CD4-positive, CD25-positive, alpha-beta regulatory T cell (primary cell): ENCODE results near the gene GABRG3. TPM values are rescaled to one million over a fixed set of nuclear protein-coding genes. Genes with fewer than 3 reads are reported as not detected.

ENCODE experiments used
- ATAC-seq, 2 donors: fragments of 150-1000 bp; cut with Tn5 transposase; one replicate each; pipeline ENCODE4 v1.10.0; 2021; ENCODE audit warnings: low read depth in 2 of 2, moderate number of reproducible peaks in 2 of 2, moderate library complexity in 1 of 2
- DNase-seq, 3 donors: peaks; one replicate each; pipeline versions ENCODE4 v3.0.0 to v3.0.0-alpha.2; 2012 to 2022; ENCODE audit warnings: mixed read lengths in 1 of 3
- H3K27ac ChIP-seq: one replicate; pipeline ENCODE4 v1.7.0; 2013; ENCODE audit warnings: mild to moderate bottlenecking, low read length; ENCODE audit not compliant: insufficient read depth, poor library complexity, severe bottlenecking
- H3K27me3 ChIP-seq: one replicate; pipeline ENCODE4 v1.7.0; 2013; ENCODE audit warnings: low read length; ENCODE audit not compliant: control insufficient read depth, insufficient read depth
- H3K36me3 ChIP-seq: one replicate; pipeline ENCODE4 v1.7.0; 2013; ENCODE audit warnings: mild to moderate bottlenecking, low read length, moderate library complexity; ENCODE audit not compliant: control insufficient read depth, insufficient read depth
- H3K4me1 ChIP-seq: 2 replicates; pipeline ENCODE4 v1.7.0; 2013; ENCODE audit warnings: mild to moderate bottlenecking, low read length; ENCODE audit not compliant: insufficient read depth, control insufficient read depth, poor library complexity, severe bottlenecking
- H3K4me3 ChIP-seq: one replicate; pipeline ENCODE4 v1.7.0; 2013; ENCODE audit warnings: low read depth, mild to moderate bottlenecking, low read length, moderate library complexity
- H3K9me3 ChIP-seq, 2 experiments: 1 replicate in 1 of 2; 2 replicates in 1 of 2; pipeline ENCODE4 v1.7.0; 2013; ENCODE audit warnings: low read length in 2 of 2, mild to moderate bottlenecking in 1 of 2, moderate library complexity in 1 of 2; ENCODE audit not compliant: control insufficient read depth in 2 of 2
- H3K27ac Mint-ChIP-seq, 3 donors: one replicate each; pipeline ENCODE4 v1.8.0; 2020 to 2022; ENCODE audit warnings: mild to moderate bottlenecking in 3 of 3, mixed read lengths in 3 of 3, moderate library complexity in 2 of 3
- H3K27me3 Mint-ChIP-seq: one replicate; pipeline ENCODE4 v1.8.0; 2022; ENCODE audit warnings: mild to moderate bottlenecking, mixed read lengths
- H3K36me3 Mint-ChIP-seq: one replicate; pipeline ENCODE4 v1.8.0; 2020; ENCODE audit warnings: mixed read lengths
- H3K4me1 Mint-ChIP-seq, 4 donors: one replicate each; pipeline ENCODE4 v1.8.0; 2020 to 2022; ENCODE audit warnings: mixed read lengths in 4 of 4, mild to moderate bottlenecking in 1 of 4
- H3K4me3 Mint-ChIP-seq, 4 donors: one replicate each; pipeline ENCODE4 v1.8.0; 2020 to 2022; ENCODE audit warnings: mild to moderate bottlenecking in 4 of 4, mixed read lengths in 4 of 4, moderate library complexity in 3 of 4
- H3K9me3 Mint-ChIP-seq, 7 donors: one replicate each; pipeline ENCODE4 v1.8.0; 2020 to 2022; ENCODE audit warnings: mixed read lengths in 7 of 7, mild to moderate bottlenecking in 3 of 7, moderate library complexity in 2 of 7
- polyA plus RNA-seq, 4 donors: library from polyadenylated mRNA; unstranded; fragments of 300-500 nt; fragmentation: Illumina TruSeq; gene quantifications; one replicate each; pipeline ENCODE4 v1.2.3, GENCODE V29; 2021
- total RNA-seq: library from RNA; stranded (reverse); gene quantifications from one replicate; pipeline ENCODE4 v1.2.3, GENCODE V29; 2022

The GABRG3 gene
- total and polyA plus RNA-seq, 5 donors from 2014 or later = not detected

DNA sequence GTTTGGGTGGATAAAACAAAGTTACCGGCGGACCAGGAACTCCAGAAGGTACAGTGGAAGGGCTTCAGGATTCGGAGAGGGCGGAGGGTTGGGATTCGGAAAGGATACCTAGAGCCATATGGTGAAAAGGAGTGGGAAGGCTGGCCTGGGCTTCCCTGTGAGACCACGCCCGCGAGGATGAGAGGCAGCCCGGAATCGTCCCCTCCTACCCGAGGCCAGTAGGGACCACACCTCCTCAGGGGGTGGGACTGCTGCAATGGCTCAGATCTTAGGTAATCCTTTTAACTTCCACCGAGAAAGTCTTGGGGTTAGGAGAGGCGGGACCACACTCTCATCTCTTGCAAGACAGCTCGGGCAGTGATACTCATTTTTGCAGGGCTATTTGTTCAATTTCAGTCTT is 616.8 kb downstream of the GABRG3 start:
- H3K36me3 Mint-ChIP-seq = no peaks in the 10 kb centered on the region
- no peak overlapping the region for H3K4me3 Mint-ChIP-seq
- H3K4me1 Mint-ChIP-seq = no peaks in the 10 kb centered on the region
- H3K4me1 ChIP-seq = no peaks in the 10 kb centered on the region
- H3K9me3 ChIP-seq = no peaks in the 10 kb centered on the region
- ATAC-seq (no peak), DNase-seq (no peak)
- no peaks in the 10 kb centered on the region for H3K36me3 ChIP-seq
- H3K4me3 ChIP-seq = no peak overlapping the region
- peaks cover 3 to 15% (median 6%) of the 10 kb centered on the region in 7 donors for H3K9me3 Mint-ChIP-seq
- H3K27me3 ChIP-seq = no peaks in the 10 kb centered on the region
- H3K27me3 Mint-ChIP-seq = no peaks in the 10 kb centered on the region
- no peak overlapping the region for H3K27ac ChIP-seq
- no peak overlapping the region for H3K27ac Mint-ChIP-seq

GRCh38 chr15:27589260-27589659 is 618.3 kb downstream of the GABRG3 start:
- H3K4me1 ChIP-seq = no peaks in the 10 kb centered on the region
- H3K36me3 ChIP-seq = no peaks in the 10 kb centered on the region
- H3K27me3 Mint-ChIP-seq = no peaks in the 10 kb centered on the region
- H3K27ac ChIP-seq = no peak overlapping the region
- no peaks in the 10 kb centered on the region for H3K9me3 ChIP-seq
- ATAC-seq (no peak), DNase-seq (no peak)
- H3K4me3 ChIP-seq = no peak overlapping the region
- no peak overlapping the region for H3K27ac Mint-ChIP-seq
- no peaks in the 10 kb centered on the region for H3K36me3 Mint-ChIP-seq
- no peaks in the 10 kb centered on the region for H3K4me1 Mint-ChIP-seq
- H3K4me3 Mint-ChIP-seq = no peak overlapping the region
- peaks cover 3 to 18% (median 6%) of the 10 kb centered on the region in 7 donors for H3K9me3 Mint-ChIP-seq
- no peaks in the 10 kb centered on the region for H3K27me3 ChIP-seq

DNA sequence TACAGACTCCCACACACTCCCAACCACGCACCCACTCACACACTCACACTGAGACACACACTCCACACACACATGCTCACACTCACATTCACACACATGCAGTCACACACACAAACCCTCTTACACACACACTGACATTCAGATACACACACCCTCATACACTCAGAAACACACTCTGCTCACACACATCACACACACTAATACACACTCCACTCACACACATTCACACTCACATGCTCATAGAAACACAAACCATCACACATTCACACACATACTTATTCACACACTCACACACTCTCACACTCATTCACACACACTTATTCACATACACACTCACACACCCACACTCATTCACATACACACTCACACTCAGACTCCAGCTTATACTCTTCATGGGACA is 618.8 kb downstream of the GABRG3 start:
- ATAC-seq (no peak), DNase-seq (no peak)
- Mint-ChIP-seq H3K27ac (no peak overlapping the region), H3K4me1 (no peaks in the 10 kb centered on the region), H3K27me3 (no peaks in the 10 kb centered on the region), H3K9me3 (peaks cover 3 to 15% (median 6%) of the 10 kb centered on the region in 7 donors), H3K36me3 (no peaks in the 10 kb centered on the region), H3K4me3 (no peak overlapping the region)
- Histone ChIP-seq H3K4me3 (no peak overlapping the region), H3K27me3 (no peaks in the 10 kb centered on the region), H3K36me3 (no peaks in the 10 kb centered on the region), H3K4me1 (no peaks in the 10 kb centered on the region), H3K27ac (no peak overlapping the region), H3K9me3 (no peaks in the 10 kb centered on the region)

Other genes with a start within 250 kb of the GABRG3 start
- not detected for gene GABRB3, start 198.1 kb upstream of the GABRG3 start, total RNA-seq
- under 1 TPM in 2 of 4 donors, not detected in 2; 0.05 to 0.91 TPM for gene GABRB3, start 198.1 kb upstream of the GABRG3 start, polyA plus RNA-seq
- gene GABRA5, start 104.1 kb upstream of the GABRG3 start, total RNA-seq = not detected
- not detected for gene GABRA5, start 104.1 kb upstream of the GABRG3 start, polyA plus RNA-seq